ENCODE data around the gene PIK3R6.
"Not testable (repeated sequence)": the region's sequence is repeated elsewhere in the genome, so short reads cannot be mapped to it uniquely, and the experiment has no call there.

Gene PIK3R6

GRCh38 chr17:8889458-8890210 is 22.2 kb upstream of the PIK3R6 start:
- TF ChIP-seq CTCF (IDR thresholded peaks at IDR 0.05; ENCODE audit: low read depth, low read length) = no peak
- in situ Hi-C loops (cut with HindIII; ENCODE audit: low sequenced_read_pairs) = no loop called here
- no peak overlapping the region for H3K4me3 ChIP-seq (ENCODE audit: low read depth, low read length)
- no peak for DNase-seq (ENCODE audit: low read depth, low spot score)

GRCh38 chr17:8888704-8889302 is 21.3 kb upstream of the PIK3R6 start:
- no peak for DNase-seq (ENCODE audit: low read depth, low spot score)
- H3K4me3 ChIP-seq (ENCODE audit: low read depth, low read length) = no peak overlapping the region
- no peak for TF ChIP-seq CTCF (IDR thresholded peaks at IDR 0.05; ENCODE audit: low read depth, low read length)
- in situ Hi-C loops (cut with HindIII; ENCODE audit: low sequenced_read_pairs) = no loop called here

GRCh38 chr17:8887834-8888703 is 20.6 kb upstream of the PIK3R6 start:
- peak; percentile 60 for TF ChIP-seq CTCF (IDR thresholded peaks at IDR 0.05; ENCODE audit: low read depth, low read length)
- in situ Hi-C loops (cut with HindIII; ENCODE audit: low sequenced_read_pairs) = no loop called here
- H3K4me3 ChIP-seq (ENCODE audit: low read depth, low read length) = no peak overlapping the region
- DNase-seq (ENCODE audit: low read depth, low spot score) = peak; percentile 16

- no peak for TF ChIP-seq CTCF (IDR thresholded peaks at IDR 0.05; ENCODE audit: low read depth, low read length)
- no peak for DNase-seq (ENCODE audit: low read depth, low spot score)
- H3K4me3 ChIP-seq (ENCODE audit: low read depth, low read length) = no peak overlapping the region
- in situ Hi-C loops (cut with HindIII; ENCODE audit: low sequenced_read_pairs) = no loop called here
Measured at GRCh38 chr17:8887301-8887700, 19.8 kb upstream of the PIK3R6 start.

GRCh38 chr17:8885967-8886684 is 18.7 kb upstream of the PIK3R6 start:
- no peak overlapping the region for H3K4me3 ChIP-seq (ENCODE audit: low read depth, low read length)
- TF ChIP-seq CTCF (IDR thresholded peaks at IDR 0.05; ENCODE audit: low read depth, low read length) = no peak
- no peak for DNase-seq (ENCODE audit: low read depth, low spot score)
- in situ Hi-C loops (cut with HindIII; ENCODE audit: low sequenced_read_pairs) = no loop called here

GRCh38 chr17:8885163-8885966 is 17.9 kb upstream of the PIK3R6 start:
- in situ Hi-C loops (cut with HindIII; ENCODE audit: low sequenced_read_pairs); DNase-seq (ENCODE audit: low read depth, low spot score); H3K4me3 ChIP-seq (ENCODE audit: low read depth, low read length): not testable (repeated sequence)

All from astrocyte of the spinal cord (primary cell).